HG02588 (cell line): Measurements from ENCODE around the gene GABBR2.

ENCODE experiments used
- ATAC-seq: cut with Tn5 transposase; IDR thresholded peaks from one replicate; pipeline ENCODE4 v1.9.1; 2021; ENCODE audit warnings: mild to moderate bottlenecking, moderate library complexity; ENCODE audit not compliant: unreplicated experiment

The GABBR2 gene

DNA sequence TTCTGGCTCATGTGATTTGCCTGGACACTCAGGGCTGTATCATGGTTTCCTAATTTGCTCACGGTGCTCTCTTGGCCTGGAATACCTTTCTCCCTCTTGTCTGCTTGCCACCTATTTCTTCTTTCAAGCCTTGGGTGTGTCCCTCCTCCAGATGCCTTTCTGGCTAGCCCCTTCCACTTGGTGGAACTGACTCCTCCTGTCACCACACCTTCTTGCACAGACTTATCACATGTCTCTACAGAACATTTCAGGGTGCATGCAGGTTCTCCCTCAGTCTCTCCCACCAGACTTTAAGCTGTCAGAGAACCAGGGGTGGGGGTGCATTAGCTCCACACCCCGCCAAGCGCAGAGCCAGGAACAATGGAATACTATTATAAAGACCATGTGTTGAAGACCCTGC is 455.2 kb downstream of the GABBR2 start:
- ATAC-seq: no peak

DNA sequence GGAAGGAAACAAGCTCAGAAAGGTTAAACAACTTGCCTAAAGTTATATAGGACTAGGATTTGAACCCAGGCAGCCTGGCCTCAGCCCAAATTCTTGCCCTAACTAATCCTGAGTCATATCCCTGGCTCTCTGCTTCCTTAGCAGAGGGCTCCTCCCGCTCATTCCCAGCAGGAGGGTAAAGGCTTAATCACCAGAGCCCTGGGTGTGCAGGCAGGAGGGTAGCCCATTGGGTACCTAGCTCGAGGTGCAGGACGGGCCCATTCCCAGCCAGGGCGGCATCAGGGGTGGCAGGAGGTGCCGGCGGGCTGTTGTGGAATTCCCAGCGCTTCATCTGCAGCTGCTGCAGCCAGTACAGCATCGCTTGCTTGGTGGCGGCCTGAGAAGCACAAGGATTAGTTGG is 457.2 kb downstream of the GABBR2 start:
- ATAC-seq: no peak

DNA sequence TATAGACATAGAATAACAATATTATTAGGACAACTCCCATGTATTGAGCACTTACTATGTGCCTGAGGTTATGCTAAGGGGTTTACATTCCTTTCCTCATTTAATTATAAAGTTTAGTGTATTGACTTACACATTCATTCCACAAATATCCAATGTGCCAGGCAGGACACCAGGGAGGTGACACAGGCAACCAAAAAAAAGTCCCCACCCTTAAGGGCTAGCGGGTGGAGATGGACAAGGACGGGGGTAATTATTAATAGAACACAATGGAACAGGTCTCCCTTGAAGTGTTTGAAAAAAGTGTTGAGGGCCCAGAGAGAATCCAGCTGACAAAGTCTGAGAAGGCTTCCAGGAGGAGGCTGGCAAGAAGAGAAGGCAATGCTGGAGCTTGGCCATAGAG is 459.0 kb downstream of the GABBR2 start:
- ATAC-seq: no peak

DNA sequence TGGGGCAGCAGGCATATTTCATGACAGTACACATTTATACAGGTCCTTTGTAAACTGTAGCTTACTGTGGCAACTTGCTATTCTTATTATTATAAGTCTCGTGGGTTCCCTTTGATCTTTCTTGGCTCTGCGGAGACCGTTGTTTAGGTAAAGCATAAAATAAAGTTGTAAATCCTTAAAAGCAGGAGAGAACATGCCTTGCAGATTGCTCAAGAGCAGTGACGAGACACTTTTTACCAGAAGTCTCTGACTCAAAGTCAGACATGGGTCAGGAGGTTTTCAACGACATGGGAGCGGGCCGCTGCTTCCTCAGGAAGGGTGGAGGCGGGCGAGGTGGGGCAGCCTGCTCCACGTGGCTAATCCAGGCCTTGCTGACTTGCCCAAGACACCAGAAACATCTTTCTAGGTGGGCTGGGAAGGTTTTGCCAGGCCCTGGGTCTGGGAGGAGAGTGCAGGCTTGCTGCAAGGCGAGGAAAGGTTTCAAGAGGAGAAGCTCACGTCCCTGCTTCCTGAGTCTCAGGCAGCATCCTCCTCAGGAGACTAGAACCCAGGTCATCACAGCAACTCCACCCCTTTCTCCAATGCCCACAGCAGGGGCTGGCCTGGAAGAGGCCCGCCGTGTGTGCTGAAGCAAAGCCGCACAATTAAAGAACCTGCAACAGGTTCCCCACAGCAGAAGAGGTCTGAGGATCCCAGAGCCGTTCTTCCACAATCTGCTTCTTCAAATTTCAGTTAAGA is 459.8 kb downstream of the GABBR2 start:
- no peak for ATAC-seq

DNA sequence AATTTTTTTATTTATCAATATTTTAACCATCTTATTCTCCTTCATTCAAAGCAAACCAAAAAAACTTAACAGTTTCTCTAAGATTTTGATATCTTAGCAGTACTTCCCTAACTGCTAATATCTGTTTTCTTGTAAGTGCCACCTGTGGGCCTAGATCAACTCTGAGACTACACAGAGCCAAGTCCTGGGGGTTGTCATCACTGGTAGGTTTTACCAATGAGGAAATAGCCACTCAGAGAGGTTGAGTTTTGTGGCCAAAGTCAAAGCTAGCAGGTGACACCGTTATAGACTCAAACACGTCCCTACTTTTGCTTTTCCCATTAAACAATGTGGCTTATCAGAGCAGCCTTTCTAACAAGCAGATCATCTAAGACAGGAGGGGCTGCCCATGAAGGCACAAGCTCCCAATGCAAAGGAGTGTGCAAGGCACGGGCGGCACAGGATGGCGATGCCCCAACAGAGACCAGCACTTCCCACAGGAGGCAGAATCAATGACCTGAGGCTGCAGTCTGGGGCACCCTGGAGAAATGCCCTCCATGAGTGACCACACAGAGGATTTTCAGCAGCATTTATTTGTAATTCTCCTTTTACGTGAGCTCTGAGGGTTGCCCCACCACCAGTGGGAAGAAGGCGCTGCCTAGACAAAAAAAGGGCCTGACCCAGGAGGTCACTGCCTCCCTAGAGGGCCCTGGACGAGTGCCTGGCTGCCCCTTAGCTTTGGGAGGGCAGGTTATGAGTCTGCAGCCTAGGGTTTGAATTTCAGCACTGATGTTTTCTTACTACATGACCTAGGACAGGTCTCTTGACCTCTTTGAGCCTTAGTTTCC is 460.7 kb downstream of the GABBR2 start:
- no peak for ATAC-seq

DNA sequence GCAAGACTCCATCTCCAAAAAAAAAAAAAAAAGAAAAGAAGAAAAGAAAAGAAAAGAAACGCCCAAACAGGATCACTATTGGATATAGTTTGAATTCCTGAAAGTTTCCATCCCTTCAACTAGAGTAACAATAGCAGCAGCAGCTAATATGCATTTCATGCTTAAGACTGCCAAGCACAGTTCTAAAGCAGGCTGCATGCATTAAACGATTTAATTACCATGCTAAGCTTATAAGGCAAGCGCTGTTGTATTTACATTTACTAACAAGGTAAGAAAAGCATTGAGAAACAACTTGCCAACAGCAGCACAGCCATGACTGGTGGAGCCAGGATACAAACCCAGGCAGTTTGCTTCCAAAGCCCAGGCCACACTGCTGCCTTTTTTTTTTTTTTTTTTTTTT is 466.3 kb downstream of the GABBR2 start:
- no peak for ATAC-seq

DNA sequence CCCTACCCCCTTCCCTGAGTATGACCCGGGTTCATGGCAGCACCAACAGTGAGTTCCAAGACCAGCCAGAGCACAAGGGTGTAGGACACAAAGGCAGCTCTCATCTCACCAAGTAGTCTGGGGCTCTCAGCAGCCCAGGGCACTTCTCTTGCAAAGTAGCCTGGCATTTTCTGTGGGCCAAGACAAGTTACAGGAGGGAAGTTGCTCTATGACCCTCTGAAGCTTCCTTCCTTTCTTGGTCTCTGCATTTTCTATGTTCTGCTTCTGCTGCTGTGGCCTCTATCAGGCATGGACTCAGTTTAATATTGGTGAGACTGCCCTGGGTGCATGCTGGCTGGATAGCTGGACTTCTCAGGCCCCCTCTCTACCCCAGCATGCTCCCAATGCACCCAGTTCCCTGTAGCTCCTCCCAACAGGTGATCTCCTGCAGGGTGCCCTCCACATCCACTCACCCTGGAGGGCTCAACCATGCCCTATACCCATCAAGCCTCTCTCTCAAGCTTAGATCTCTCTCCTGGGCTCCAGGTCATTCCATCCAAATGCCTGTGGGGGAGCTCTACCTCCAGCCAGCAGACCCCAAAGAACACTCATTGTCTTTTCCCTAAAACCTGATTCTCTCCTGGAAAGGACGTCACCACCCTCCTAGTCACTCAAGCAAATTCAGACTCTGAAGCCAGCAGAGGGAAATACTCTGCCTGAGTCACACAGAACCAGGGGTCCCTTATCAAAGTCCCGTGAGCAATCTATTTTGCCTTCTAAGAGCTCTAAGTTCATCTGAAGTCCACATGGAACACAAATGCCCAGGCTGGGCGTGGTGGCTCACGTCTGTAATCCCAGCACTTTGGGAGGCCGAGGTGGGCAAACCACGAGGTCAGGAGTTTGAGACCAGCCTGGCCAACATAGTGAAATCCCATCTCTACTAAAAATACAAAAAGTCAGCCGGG is 467.1 kb downstream of the GABBR2 start:
- no peak for ATAC-seq

DNA sequence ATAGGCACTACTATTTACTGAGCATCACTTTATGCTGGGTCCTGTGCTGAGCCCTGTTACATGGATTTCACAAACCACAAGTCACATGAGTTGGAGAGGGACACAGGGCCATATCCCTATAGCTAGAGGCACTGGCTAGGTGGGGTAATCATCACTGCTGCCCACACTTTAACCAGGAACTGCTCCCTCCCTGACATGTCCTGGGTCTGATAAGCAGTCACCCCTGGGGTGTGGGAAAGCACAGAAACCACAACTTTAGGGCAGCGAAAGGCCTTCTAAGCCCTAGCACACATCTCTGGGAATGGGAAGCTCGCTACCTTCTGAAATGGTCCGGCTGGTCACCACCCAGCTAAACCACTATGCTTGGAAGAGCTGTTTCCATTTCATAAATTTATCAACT is 468.3 kb downstream of the GABBR2 start:
- no peak for ATAC-seq
